DLD1 (cell line): Measurements from ENCODE around the gene CAPNS2.

Source experiments
- in situ Hi-C: cut with HindIII; loops from 2 replicates; pipeline ENCODE4 v1.10.0; 2017; ENCODE audit warnings: low sequenced_read_pairs

CAPNS2 gene

DNA sequence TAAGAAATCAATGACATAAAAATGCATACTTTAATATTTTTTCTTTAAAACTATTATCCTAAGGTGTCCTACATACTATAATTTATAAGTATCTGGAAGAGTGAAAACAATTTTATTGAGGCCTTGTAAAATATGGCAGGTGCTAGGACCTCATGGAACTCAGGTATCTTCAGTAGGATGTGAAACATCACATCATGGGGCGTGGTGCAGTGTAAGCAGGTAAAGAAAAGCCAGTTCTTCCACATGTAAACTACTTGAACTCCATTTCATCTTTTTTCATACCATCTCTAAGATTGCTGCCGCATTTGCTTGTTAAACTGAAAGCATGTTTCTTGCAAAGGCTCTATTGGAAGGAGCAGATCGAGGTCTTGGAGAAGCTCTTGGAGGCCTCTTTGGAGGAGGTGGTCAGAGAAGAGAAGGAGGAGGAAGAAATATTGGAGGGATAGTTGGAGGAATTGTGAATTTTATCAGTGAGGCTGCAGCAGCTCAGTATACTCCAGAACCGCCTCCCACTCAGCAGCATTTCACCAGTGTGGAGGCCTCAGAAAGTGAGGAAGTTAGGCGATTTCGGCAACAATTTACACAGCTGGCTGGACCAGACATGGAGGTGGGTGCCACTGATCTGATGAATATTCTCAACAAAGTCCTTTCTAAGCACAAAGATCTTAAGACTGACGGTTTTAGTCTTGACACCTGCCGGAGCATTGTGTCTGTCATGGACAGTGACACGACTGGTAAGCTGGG lies at the start of gene CAPNS2:
TSS of gene CAPNS2 (plus strand) at position 253 of the 744 bp plus-strand sequence. CDS start at position 326, 73 bp downstream.
- in situ Hi-C loops = no loop called here

- in situ Hi-C loops = no loop called here
Measured at GRCh38 chr16:55521792-55522191, 44.7 kb upstream of the CAPNS2 start.

DNA sequence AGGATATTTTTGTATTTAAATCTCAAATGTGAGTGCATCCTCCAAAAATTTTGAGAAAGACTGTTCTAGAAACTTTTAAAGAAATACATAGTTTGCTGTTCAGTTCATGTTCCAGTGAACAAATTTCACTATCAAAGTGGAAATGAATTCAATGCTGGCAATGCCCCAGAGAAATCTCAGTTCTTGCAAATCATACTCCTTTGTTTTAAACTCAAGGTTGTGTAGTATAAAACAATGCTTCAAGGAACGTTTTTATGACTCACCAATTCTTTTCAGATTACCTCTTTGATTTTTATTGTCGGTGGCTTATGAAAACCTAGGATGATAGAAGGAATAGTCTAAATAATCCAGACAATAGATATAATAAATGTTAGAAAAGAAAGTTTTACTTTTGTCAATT lies 40.0 kb upstream of the CAPNS2 start:
- in situ Hi-C loops = no loop called here

DNA sequence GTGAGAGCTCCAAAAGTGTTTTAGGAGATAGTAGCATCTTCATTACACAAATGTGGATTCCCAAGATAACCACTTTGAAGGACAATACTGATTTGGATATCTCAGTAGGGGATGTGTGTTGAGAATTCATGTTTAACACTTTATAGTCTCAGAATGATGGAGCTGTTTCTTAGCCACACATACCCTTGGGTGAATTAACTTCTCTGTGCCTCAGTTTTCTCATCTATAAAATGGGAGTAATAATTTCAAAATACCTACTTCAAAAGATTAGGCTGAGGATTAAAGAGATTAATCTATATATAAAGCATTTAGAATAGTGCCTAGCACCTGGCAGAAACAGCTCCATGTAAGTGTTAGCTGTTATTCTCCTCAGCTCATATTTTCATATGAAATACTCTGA lies 38.6 kb upstream of the CAPNS2 start:
- in situ Hi-C loops = no loop called here

DNA sequence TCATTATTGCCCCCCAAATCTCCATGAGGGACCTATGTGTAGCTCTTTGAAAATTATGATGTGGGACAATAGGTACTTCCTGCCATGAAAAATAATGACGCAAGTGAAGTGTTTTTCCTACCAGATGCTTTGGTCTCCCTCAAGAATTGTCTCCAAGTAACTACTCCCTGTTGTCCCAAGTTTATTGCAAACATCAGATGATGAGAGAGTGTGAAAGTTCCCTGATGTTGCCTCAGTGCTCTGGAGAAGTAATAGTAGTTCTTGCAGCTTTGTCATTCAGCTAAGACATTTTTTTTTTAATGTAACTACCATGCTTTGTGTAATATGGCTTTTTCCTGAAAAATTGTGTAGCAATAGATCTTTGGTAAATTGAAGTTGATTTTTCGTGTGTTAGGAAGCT lies 37.5 kb upstream of the CAPNS2 start:
- in situ Hi-C loops = no loop called here

GRCh38 chr16:55530316-55530856 lies 36.1 kb upstream of the CAPNS2 start:
- in situ Hi-C loops = loop anchor here (5.0 kb wide), 1 partner anchor 57 kb away; no protein-coding TSS in a partner anchor

DNA sequence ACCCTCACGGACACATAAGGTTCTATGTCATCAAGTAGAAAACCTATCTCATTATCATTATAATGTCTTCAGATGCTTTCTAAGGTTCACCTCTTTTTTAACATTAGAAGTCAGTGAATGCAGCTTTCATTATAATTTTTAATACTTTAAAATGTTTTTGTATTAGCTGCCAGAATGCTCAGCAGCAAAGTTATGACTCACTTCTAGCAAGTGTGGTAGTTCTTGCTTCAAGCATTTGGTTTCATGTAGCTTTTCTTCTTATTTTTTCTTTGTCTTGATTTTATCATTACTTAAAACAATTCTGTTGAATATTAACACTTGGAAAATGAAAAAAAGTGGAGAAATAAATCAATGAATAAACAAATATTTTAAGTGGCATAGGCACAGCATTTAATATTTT lies 34.3 kb upstream of the CAPNS2 start:
- in situ Hi-C loops = loop anchor here (5.0 kb wide), 1 partner anchor 55 kb away; no protein-coding TSS in a partner anchor

DNA sequence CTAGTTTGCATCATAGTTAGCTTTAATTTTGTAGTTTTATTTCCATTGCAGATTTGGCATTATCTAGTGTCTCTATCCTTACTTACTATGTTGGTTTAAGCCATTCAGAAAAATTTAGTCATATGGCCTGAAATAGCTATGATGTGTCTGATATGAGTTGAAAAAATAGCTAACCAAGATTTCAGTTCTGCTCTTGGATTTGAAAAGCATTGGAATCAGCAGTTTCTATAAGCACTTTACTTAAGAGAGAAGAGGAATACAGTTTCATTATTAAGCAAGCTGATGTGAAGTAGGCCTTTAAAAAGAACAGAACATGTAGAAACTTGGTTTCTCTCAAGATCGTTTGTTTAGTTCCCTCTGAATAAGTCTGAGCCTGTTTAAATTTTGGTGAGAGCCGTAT lies 31.7 kb upstream of the CAPNS2 start:
- in situ Hi-C loops = loop anchor here (5.0 kb wide), 2 partner anchors 53 to 93 kb away; no protein-coding TSS in a partner anchor

GRCh38 chr16:55539049-55539448 lies 27.4 kb upstream of the CAPNS2 start:
- in situ Hi-C loops = loop anchor here (5.0 kb wide), 1 partner anchor 88 kb away; no protein-coding TSS in a partner anchor

DNA sequence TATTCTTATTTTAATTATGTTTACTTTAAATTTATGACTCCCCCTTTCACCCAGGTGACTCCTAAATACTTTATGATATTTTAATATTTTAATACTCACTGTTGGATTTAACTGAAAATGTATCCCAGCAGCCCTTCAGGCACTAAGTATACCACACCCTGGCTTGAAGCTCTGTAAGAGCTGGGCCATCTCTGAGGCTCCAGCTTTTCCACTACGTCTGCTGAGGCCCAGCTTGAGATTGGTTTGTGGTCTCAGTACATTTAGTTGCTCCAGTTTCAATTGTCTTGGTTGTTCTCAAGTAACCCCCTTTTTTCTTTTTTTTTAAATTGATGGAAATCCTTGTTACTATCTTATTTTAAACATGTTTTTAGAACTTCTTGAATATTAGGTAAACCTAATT lies 27.0 kb upstream of the CAPNS2 start:
- in situ Hi-C loops = loop anchor here (5.0 kb wide), 1 partner anchor 88 kb away; no protein-coding TSS in a partner anchor

DNA sequence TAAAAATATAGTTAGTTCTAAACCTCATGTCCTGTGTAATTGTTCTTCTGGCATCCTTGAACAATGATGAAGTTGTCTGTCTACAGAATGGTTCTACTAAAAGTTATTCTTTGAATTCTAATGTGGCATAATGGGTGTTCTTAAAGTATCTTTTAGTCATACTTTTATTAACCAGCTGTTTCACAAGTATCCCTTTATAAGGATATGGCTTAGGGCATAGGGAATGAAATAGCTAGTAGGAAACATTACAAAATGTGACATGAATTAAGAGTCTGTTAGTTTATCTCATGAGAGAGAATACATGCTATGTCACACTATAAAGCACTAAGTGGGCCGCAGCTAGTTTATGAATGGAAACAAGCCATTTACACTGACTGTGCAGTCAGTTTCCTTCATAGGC lies 26.3 kb upstream of the CAPNS2 start:
- in situ Hi-C loops = no loop called here

DNA sequence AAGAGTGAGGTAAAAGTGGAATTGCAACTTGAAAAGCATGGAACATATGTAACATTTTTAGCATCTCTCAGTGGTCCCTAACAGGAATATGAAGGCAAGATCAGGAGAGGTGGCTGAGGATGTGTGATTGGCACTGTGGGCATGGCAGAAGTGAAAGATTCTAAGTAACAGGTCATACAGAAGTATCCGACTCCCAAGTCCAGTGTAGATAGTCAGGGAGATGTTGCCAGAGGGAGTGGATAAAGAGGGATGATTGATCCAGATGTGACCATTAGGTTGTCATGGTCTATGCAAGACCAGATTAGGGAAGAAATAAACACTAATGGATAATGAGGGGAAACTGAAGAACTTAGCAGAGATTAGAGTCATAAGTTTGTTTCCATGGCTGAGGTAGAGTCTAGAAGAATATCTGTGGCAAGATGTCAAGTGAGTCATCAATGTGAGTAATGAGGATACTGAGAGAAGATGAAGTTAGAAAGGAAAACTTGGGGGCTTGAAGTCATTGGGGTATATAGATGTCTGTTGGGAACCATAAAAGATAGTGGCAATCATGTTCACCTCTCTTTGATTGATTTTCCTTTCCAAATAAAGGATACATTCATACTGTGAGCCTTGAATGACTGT lies 23.9 kb upstream of the CAPNS2 start:
- in situ Hi-C loops = no loop called here

- in situ Hi-C loops = no loop called here
Measured at GRCh38 chr16:55543472-55543871, 23.0 kb upstream of the CAPNS2 start.

- in situ Hi-C loops = no loop called here
Measured at GRCh38 chr16:55552621-55553020, 13.9 kb upstream of the CAPNS2 start.

GRCh38 chr16:55555436-55555835 lies 11.0 kb upstream of the CAPNS2 start:
- in situ Hi-C loops = no loop called here

DNA sequence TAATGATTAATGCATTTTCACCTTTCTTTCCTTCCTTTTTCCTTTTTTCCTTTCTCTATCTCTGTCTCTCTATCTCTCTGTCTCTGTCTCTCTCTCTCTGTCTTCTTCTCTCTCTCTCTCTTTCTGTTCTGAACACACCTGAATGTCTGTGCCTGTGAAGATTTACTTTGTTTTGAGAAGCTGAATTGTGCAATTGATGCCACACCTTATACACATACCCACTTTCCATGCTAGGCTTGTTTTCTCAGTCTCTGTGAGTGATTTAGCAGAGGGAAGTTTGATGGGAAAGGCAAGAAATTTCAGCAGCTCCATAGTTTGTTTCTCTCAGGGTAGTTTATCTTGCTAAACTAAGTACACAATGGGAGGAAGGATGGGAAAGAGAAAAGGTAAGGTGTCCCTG lies 9.3 kb upstream of the CAPNS2 start:
- in situ Hi-C loops = no loop called here

- in situ Hi-C loops = no loop called here
Measured at GRCh38 chr16:55559233-55559632, 7.3 kb upstream of the CAPNS2 start.

DNA sequence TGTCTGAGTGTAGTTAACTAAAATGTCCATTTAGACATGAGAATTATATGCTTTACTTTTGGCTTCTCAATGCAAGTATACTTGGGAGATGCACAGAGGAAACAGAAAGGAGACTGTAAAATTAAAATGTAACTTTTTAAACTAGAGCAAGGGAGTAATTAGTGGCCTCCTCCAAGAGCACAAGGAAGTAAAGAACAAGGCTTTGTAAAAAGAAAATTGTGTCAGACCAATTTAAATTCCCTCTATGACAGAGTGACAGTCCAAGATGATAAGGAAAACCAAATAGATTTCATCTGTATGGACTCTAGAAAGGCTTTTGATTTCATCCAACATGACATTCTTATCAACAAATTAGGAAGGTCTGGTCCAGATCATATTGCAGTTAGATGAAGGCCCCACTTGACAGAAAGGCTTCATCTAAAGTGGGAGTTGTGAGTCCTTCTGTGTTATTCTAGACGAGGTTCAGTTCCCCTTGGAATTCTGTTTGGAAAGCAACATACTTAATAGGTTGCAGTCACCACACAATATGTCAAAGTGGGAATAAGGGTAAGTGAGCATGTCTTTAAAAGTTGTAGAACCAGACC lies 6.5 kb upstream of the CAPNS2 start:
- in situ Hi-C loops = no loop called here

DNA sequence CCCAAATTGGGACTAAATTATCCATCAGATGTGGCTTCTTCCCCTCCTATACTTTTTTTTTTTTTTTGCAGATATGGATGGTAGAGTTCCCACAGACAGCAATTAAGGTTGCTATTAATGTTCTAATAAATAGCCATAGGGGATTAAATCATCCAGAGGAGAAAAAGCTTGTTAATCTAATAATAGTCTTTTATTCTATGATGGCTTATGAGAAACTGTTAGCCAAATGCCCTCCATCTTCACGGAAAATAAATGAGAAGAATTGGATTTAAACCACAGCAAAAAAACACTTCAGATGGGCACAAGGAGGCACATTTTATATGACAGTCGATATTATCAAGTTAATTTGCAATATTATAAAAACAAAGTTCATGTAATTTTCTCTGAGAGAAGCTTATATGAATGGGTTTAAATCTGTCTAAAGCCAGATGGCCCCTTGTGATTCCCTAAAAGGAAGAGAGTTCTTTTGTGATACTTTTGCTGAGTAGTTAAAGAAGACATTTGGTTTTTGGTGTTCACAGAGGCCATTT lies 5.1 kb upstream of the CAPNS2 start:
- in situ Hi-C loops = no loop called here

GRCh38 chr16:55562936-55563335 lies 3.5 kb upstream of the CAPNS2 start:
- in situ Hi-C loops = no loop called here

DNA sequence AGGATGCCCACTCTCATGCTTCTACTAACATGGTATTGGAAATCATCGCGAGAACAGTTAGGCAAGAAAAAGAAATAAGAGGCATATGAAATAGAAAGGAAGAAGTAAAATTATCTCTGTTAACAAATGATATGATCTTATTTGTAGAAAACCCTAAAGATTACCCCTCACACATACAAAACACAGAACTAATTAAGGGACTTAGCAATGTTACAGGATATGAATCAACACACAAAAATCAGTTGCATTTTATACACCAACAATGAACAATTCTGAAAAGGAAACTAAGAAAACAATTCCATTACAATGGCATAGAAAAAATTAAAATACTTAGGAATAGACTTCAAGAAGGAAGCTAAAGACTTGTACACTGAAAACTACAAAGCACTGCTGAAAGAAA lies 2.7 kb upstream of the CAPNS2 start:
- in situ Hi-C loops = no loop called here
